GM18951 (cell line): ENCODE data around the gene RPH3AL.

ENCODE experiments used
- POLR2A ChIP-seq: IDR thresholded peaks from 4 replicates; pipeline ENCODE4 v1.6.1; 2011; ENCODE audit warnings: mild to moderate bottlenecking; ENCODE audit not compliant: insufficient read length, insufficient read depth; ENCODE audit errors: extremely low read depth
- in situ Hi-C: fragments of 300-500 bp; cut with MboI; formaldehyde crosslinking; loops from one replicate; pipeline ENCODE4 v1.12.0; 2022; ENCODE audit warnings: low sequenced_read_pairs, mixed read lengths, inconsistent platforms; ENCODE audit not compliant: unreplicated experiment

Gene RPH3AL

GRCh38 chr17:350706-351448, 1.7 kb downstream of the RPH3AL start:
- no peak for TF ChIP-seq POLR2A
- in situ Hi-C loops = no loop called here

- in situ Hi-C loops = no loop called here
- no peak for TF ChIP-seq POLR2A
These were observed 2.9 kb downstream of the RPH3AL start for GRCh38 chr17:349666-350065.

- in situ Hi-C loops = no loop called here
- no peak for TF ChIP-seq POLR2A
These were observed 3.7 kb downstream of the RPH3AL start for GRCh38 chr17:348692-349425.

GRCh38 chr17:348012-348411, 4.6 kb downstream of the RPH3AL start:
- in situ Hi-C loops = no loop called here

GRCh38 chr17:347309-347899, 5.2 kb downstream of the RPH3AL start:
- no peak for TF ChIP-seq POLR2A
- in situ Hi-C loops = no loop called here

More at GRCh38 chr17:348012-348411, 4.6 kb downstream of the RPH3AL start:
- TF ChIP-seq POLR2A = no peak

- no peak for TF ChIP-seq POLR2A
- in situ Hi-C loops = no loop called here
These were observed 6.4 kb downstream of the RPH3AL start for GRCh38 chr17:345992-346785.

GRCh38 chr17:345261-345660, 7.3 kb downstream of the RPH3AL start:
- TF ChIP-seq POLR2A = no peak
- in situ Hi-C loops = no loop called here

GRCh38 chr17:343875-344752, 8.5 kb downstream of the RPH3AL start:
- TF ChIP-seq POLR2A = no peak
- in situ Hi-C loops = no loop called here

GRCh38 chr17:343211-343610, 9.4 kb downstream of the RPH3AL start:
- in situ Hi-C loops = no loop called here
- TF ChIP-seq POLR2A = no peak

- in situ Hi-C loops = no loop called here
- TF ChIP-seq POLR2A = no peak
These were observed 12.5 kb downstream of the RPH3AL start for GRCh38 chr17:340074-340473.

- in situ Hi-C loops = no loop called here
- TF ChIP-seq POLR2A = no peak
These were observed 13.2 kb downstream of the RPH3AL start for GRCh38 chr17:339193-340061.

GRCh38 chr17:338442-339192, 14.0 kb downstream of the RPH3AL start:
- no peak for TF ChIP-seq POLR2A
- in situ Hi-C loops = no loop called here
